GM12874 (cell line): ENCODE measurements around the gene MOB2.

Experiments used
- CTCF ChIP-seq: IDR thresholded peaks from 2 replicates; pipeline ENCODE4 v1.5.1; 2011; ENCODE audit warnings: low read depth, mild to moderate bottlenecking, control low read depth, low read length, moderate library complexity; ENCODE audit not compliant: insufficient read depth

The MOB2 gene

GRCh38 chr11:1485504-1485885, 1.1 kb downstream of the MOB2 start:
- no peak for TF ChIP-seq CTCF

- TF ChIP-seq CTCF = no peak
These were observed 1.7 kb downstream of the MOB2 start for GRCh38 chr11:1484695-1485503.

GRCh38 chr11:1484061-1484671, 2.4 kb downstream of the MOB2 start:
- no peak for TF ChIP-seq CTCF

GRCh38 chr11:1483445-1483961, 3.1 kb downstream of the MOB2 start:
- no peak for TF ChIP-seq CTCF

GRCh38 chr11:1482581-1483444, 3.8 kb downstream of the MOB2 start:
- TF ChIP-seq CTCF = peak; percentile 20; the same call in 1 of the 2 replicates

GRCh38 chr11:1481861-1482441, 4.6 kb downstream of the MOB2 start:
- TF ChIP-seq CTCF = no peak

GRCh38 chr11:1481483-1481825, 5.1 kb downstream of the MOB2 start:
- no peak for TF ChIP-seq CTCF
